ENCODE results near the gene CCDC201. TPM values are rescaled to one million over a fixed set of nuclear protein-coding genes. Genes with fewer than 3 reads are reported as not detected.
"Not testable (repeated sequence)": the region's sequence is repeated elsewhere in the genome, so short reads cannot be mapped to it uniquely, and the experiment has no call there.

CCDC201 gene
- total and polyA plus RNA-seq, 7 donors = not detected

DNA sequence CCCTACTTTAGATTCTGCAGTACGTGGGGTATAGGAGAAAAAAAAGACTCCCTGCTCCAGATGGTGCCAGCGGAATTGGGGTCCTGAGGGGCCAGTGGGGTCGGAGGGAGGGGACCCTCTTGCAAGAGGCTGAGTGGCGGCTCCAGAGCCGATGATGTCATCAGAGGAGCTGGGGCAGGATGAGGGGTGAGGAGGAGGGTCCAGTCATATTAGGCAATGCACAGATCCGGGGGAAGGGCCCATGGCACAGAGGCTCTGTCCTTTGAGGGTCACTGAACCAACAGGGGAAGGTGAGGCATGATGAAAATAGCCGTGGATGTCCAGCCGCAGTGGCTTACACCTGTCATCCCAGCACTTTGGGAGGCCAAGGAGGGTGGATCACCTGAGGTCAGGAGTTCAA lies 19.4 kb downstream of the CCDC201 start:
- intact Hi-C loops (cut with DNase I); H3K27ac ChIP-seq; H3K9me3 ChIP-seq; H3K4me1 ChIP-seq; H3K4me3 ChIP-seq; DNase-seq; H3K36me3 ChIP-seq: not testable (repeated sequence)
- peaks cover 0 to 21% (median 5%) of the 10 kb centered on the region in 3 donors for H3K27me3 ChIP-seq
- WGBS, 2 donors = 78 to 87% methylated on average over 8 of the region's 8 CpGs

DNA sequence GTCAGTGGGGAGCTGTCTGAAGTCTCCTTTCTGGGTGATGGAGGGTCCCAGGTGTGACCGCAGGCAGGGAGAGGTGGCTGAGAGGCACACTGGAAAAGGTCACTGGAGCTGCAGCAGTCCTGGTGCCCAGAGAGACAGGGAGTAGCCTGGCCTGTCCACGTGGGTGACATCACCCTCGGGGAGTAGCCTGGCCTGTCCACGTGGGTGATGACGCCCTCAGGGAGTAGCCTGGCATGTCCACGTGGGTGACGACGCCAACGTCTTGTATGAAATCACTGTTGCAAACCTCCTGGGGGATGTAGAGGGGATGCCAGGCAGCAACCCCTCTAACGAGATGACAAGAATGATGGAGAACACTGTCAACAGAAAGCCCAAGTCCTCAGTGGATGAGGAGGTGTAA lies 19.9 kb downstream of the CCDC201 start:
- peaks cover 0 to 21% (median 5%) of the 10 kb centered on the region in 3 donors for H3K27me3 ChIP-seq
- H3K9me3 ChIP-seq; H3K4me1 ChIP-seq; DNase-seq; intact Hi-C loops (cut with DNase I); H3K36me3 ChIP-seq; H3K4me3 ChIP-seq; H3K27ac ChIP-seq: not testable (repeated sequence)
- WGBS, 2 donors = 62 to 84% methylated on average over 10 of the region's 10 CpGs

DNA sequence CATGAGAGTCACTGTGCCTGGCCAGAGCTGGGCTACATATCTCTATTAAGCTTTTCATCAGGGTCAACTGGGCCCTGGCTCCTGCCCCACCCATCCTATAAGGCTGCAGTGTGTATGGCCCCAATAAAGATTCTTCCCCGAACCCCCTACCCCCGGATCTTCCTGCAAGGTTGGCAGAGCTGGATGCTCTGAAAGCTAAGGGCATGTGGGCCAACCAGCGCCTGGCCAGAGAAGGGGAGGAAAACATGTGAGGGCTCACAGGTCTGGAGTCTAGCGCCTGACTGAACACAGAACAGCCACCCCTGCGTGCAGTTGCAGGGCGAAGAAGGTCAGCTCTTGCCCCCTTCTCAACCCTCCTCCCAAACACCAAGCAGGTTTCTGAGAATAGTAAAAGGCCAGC lies 24.1 kb downstream of the CCDC201 start:
- H3K9me3 ChIP-seq; H3K4me3 ChIP-seq; H3K4me1 ChIP-seq; H3K27ac ChIP-seq; H3K36me3 ChIP-seq; DNase-seq; intact Hi-C loops (cut with DNase I): not testable (repeated sequence)
- WGBS, 2 donors = 77 to 84% methylated on average over 6 of the region's 6 CpGs
- H3K27me3 ChIP-seq = peaks cover 0 to 19% (median 3%) of the 10 kb centered on the region in 3 donors

DNA sequence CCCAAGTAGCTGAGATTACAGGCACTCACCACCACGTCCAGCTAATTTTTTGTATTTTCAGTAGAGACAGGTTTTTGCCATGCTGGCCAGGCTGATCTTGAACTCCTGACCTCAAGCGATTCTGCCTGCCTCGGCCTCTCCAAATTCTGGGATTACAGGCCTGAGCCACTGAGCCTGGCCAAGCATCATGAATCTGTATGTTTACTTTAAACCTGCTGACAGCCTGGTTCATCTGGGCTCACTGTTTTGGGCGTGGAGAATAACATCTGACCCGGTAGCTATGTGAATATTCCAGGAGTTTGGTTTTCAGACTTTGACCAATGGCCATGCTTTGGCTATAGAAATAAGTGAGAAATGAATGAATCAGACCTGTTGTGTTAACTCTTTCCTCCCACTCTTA lies 26.3 kb downstream of the CCDC201 start:
- H3K9me3 ChIP-seq; H3K36me3 ChIP-seq; H3K27me3 ChIP-seq; H3K4me1 ChIP-seq; DNase-seq; intact Hi-C loops (cut with DNase I); H3K27ac ChIP-seq; H3K4me3 ChIP-seq: not testable (repeated sequence)
- WGBS, 2 donors = 40 to 66% methylated on average over 5 of the region's 5 CpGs

DNA sequence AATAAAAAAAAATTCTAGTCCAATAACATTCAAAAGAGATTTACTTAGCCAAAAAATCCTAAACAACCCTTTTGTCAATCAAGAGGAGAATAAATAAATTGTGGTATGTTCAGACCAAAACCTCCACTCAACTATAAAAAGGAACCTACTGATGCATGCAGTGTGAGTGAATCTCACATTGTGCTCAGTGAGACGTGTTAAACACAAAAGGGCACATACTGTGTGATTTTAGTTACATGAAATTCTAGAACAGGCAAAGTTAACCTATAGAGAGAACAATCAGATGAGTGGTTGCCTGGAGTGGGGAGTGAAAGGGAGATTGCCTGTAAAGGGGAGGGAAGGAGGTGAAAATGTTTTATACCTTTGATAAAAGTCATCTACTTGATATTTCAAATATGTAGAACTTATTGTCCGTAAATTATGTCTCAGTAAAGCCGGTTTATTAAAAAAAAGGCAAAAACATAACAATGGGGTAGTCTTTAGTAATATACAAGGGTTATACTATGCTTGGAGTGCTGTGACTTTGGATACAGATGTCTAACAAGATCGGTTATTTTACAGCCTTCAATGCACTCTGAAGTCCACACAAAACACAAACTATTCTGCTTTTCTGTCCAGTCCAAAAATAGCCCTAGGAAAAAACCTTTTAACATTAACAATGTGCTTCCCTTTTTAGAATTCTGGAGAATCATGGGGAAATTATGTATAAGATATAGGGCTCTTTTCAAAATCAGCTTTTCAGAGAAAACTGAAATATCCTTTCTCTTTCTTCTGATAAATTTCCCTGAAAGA lies 30.8 kb downstream of the CCDC201 start:
- H3K4me1 ChIP-seq; DNase-seq; H3K27me3 ChIP-seq; H3K9me3 ChIP-seq; H3K4me3 ChIP-seq; intact Hi-C loops (cut with DNase I); H3K27ac ChIP-seq; H3K36me3 ChIP-seq: not testable (repeated sequence)
- WGBS, 2 donors = 54% methylated on average over 4 of the region's 4 CpGs

DNA sequence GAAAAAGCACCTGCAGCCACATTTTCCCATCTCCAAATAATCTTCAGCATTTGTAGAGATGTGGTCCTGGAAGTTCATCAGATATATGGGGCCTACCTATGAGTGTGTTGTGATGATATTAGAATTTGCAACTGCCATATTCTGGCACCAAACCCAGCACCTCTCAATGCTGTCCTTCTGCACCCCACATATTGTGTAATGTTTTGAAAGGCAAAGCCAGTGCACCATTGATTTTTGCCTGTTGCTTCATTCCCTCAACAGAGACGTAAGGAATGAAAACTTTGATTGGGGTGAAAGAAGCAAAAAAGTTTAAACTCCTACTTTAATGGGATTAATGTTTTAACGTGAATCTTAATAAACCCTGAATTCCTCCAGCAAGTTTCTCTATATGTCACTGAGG lies 34.0 kb downstream of the CCDC201 start:
- H3K27me3 ChIP-seq; intact Hi-C loops (cut with DNase I); DNase-seq; H3K4me1 ChIP-seq; H3K9me3 ChIP-seq; H3K27ac ChIP-seq; H3K36me3 ChIP-seq; H3K4me3 ChIP-seq: not testable (repeated sequence)
- WGBS, 2 donors = 69 to 76% methylated on average over 2 of the region's 2 CpGs

DNA sequence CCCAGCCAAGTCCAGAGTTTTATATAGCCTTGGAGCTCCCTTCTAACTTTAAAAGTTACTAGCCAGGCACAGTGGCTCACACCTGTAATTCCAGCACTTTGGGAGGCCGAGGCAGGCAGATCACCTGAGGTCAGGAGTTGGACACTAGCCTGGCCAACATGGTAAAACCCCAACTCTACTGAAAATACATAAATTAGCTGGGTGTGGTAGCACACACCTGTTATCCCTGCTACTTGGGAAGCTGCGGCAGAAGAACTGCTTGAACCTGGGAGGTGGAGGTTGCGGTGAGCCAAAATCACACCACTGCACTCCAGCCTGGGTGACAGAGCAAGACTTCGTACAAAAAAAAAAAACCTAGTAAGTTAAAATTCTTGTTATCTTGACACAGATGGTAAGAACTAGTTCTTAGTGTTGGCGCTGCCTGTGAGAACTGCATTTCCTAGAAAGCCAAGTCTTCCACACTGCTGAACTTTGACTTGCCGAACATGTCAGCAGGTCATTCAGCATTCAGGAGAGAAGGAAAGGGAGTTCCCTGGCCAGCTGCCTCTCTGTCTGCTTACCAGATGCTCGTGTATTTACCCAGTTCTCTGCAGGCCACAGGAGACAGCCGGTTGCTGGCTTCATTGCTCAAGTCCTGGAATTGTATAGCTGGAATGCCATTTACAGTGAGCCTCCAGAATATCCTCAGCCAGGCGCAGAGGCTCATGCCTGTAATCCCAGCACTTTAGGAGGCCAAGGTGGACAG lies 40.3 kb downstream of the CCDC201 start:
- H3K4me3 ChIP-seq; H3K27ac ChIP-seq; H3K27me3 ChIP-seq; H3K36me3 ChIP-seq; DNase-seq; H3K9me3 ChIP-seq; intact Hi-C loops (cut with DNase I); H3K4me1 ChIP-seq: not testable (repeated sequence)
- 15 to 65% methylated on average over 9 of the region's 9 CpGs for WGBS, 2 donors

DNA sequence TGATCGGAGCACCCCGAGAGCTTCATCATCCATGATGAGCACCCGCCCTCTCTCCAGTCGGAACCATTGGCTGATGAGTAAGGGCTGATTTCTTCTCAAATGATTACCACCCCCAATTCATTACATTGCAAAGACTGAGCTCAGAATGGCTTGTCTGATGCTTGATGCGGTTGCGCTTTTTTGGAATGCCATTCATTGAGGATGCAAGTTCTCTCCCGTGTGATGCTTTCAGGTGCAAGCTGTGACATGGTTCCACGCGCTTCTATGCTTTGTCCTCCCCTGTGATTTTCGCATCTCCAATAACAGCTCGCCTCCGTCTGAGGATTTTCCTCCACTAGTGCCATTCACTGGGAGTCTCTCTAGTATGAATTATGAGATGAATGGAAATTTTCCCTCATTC lies 43.0 kb downstream of the CCDC201 start:
- peak; percentile 32 for DNase-seq
- H3K36me3 ChIP-seq; intact Hi-C loops (cut with DNase I); H3K4me1 ChIP-seq; H3K27ac ChIP-seq; H3K27me3 ChIP-seq; H3K4me3 ChIP-seq; H3K9me3 ChIP-seq: not testable (repeated sequence)
- 95 to 96% methylated on average over 12 of the region's 12 CpGs for WGBS, 2 donors

DNA sequence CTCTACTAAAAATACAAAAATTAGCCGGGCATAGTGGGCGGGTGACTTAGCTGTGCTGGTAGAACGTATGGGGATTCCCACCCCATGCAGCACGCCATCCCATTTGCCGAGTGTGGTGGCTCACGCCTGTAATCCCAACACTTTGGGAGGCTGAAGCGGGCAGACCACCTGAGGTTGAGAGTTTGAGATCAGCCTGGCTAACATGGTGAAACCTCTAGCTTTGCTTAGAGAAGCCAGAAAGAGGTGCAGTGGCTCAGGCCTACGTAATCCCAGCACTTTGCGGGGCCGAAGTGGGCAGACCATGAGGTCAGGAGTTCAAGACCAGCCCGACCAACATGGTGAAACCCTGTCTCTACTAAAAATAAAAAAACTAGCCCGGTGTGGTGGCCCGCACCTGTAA lies 45.2 kb downstream of the CCDC201 start:
- peak; percentile 26 for DNase-seq

DNA sequence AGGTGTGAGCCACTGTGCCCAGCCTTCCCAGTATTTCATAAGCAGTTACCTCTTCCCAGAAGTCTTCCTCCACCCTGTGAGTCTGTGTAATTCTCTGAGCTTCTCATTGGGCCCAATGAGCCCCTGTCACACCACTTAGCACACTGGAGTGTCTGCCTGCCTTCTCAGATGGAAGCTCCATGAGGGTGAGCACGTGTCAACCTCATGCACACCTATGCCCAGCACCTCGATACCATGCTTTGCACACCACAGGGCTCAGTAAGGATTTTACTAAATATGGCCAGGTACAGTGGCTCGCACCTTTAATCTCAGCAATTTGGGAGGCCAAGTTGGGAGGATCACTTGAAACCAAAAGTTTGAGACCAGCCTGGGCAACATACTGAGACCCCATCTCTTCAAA lies 46.3 kb downstream of the CCDC201 start:
- H3K4me3 ChIP-seq; H3K4me1 ChIP-seq; intact Hi-C loops (cut with DNase I); H3K9me3 ChIP-seq; DNase-seq; H3K27ac ChIP-seq; H3K27me3 ChIP-seq; H3K36me3 ChIP-seq: not testable (repeated sequence)
- 90 to 93% methylated on average over 3 of the region's 3 CpGs for WGBS, 2 donors

More for the DNA sequence above, 45.2 kb downstream of the CCDC201 start:
- H3K27ac ChIP-seq; H3K27me3 ChIP-seq; H3K36me3 ChIP-seq; H3K4me3 ChIP-seq; intact Hi-C loops (cut with DNase I); H3K9me3 ChIP-seq; H3K4me1 ChIP-seq: not testable (repeated sequence)
- WGBS, 2 donors = 94 to 96% methylated on average over 13 of the region's 13 CpGs

DNA sequence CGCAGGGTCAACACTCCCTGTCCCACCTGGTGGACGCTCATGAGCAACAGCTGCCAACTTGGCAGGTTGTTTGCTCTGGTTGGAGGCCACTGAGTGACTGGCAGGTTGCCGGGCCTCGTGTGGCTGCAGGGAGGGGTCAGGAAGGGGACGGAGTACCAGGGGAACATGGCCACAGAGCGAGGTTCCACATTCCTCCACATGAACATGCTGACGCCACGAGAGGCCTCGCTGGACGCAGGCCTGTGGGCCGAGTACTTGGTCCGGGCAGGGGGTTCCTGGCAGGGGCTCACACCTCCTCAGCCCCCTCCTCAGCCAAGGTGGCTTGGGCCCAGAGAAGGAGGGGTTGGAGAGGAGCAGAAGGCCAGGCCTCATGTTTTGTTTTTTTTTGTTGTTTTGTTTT lies 54.1 kb downstream of the CCDC201 start:
- H3K9me3 ChIP-seq; DNase-seq; H3K4me1 ChIP-seq; H3K27me3 ChIP-seq; H3K27ac ChIP-seq; H3K4me3 ChIP-seq; H3K36me3 ChIP-seq; intact Hi-C loops (cut with DNase I): not testable (repeated sequence)
- 85 to 92% methylated on average over 12 of the region's 12 CpGs for WGBS, 2 donors

DNA sequence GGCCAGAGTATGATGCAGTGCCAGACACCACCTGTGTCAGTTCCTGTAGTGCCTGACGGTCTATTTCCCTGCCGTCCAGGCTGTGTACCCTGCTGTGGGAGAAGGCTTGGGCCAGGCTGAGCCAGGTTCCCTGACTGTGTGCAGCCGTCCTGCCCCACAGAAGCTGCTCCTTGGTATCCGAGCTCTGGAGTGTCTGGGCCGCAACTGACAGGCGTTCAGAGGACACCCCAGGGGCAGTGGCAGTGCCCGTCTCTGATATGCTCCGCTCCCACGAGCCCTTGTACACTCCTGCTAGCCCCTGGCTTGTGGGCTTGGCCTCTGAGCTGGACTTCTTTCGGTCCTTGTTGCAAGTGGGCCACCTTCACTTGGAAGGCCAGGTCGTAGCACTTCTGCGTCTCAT lies 55.0 kb downstream of the CCDC201 start:
- H3K9me3 ChIP-seq; H3K27ac ChIP-seq; H3K27me3 ChIP-seq; H3K36me3 ChIP-seq; H3K4me1 ChIP-seq; intact Hi-C loops (cut with DNase I); H3K4me3 ChIP-seq; DNase-seq: not testable (repeated sequence)
- WGBS, 2 donors = 92 to 93% methylated on average over 12 of the region's 12 CpGs

DNA sequence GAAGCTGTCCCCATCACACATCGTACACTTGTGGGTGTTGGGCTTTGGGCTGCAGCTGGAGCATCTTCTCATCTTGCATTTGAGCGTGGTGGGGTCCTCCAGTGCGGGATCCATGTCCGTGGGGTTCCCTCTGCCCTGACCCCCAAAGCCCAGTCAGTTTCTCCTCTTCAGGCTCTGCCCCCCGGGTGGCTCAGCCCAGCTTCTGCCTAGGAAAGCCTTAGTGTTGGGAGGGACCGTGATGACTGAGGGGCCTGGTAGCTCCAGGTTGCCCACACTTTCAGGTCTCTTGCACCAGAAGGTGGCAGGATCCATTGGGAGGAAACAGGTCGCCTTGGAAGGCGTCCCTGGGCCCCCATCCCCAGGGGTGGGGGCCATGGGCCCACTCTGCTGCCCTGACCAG lies 55.9 kb downstream of the CCDC201 start:
- 92 to 93% methylated on average over 8 of the region's 8 CpGs for WGBS, 2 donors
- DNase-seq; H3K4me1 ChIP-seq; H3K27me3 ChIP-seq; intact Hi-C loops (cut with DNase I); H3K36me3 ChIP-seq; H3K4me3 ChIP-seq; H3K27ac ChIP-seq; H3K9me3 ChIP-seq: not testable (repeated sequence)

Data from sigmoid colon (tissue), 7 donors.